Activated naive CD4-positive, alpha-beta T cell treated with anti-CD3 and anti-CD28 coated beads for 36 hours (primary cell): Measurements from ENCODE around the gene NECAP2. TPM values are rescaled to one million over a fixed set of nuclear protein-coding genes. Genes with fewer than 3 reads are reported as not detected.

Experiments
- CTCF ChIA-PET: fragments of 350-600 bp; sonication (Branson Sonifier 250); formaldehyde crosslinking; loops from one replicate; lab custom pipeline; 2021; ENCODE audit warnings: antibody characterized with exemption; lab: Charles Lee
- DNase-seq: peaks from one replicate; pipeline ENCODE4 v3.0.0-alpha.2; 2020
- H3K27ac Mint-ChIP-seq: one replicate; pipeline ENCODE4 v1.8.0; 2021; ENCODE audit warnings: mild to moderate bottlenecking, mixed read lengths
- H3K27me3 Mint-ChIP-seq: one replicate; pipeline ENCODE4 v1.8.0; 2021; ENCODE audit warnings: low read depth, mixed read lengths
- H3K36me3 Mint-ChIP-seq: one replicate; pipeline ENCODE4 v1.8.0; 2021; ENCODE audit warnings: low read depth, mixed read lengths
- H3K4me1 Mint-ChIP-seq: one replicate; pipeline ENCODE4 v1.8.0; 2021; ENCODE audit warnings: low read depth, mixed read lengths
- H3K4me3 Mint-ChIP-seq: one replicate; pipeline ENCODE4 v1.8.0; 2021; ENCODE audit warnings: mild to moderate bottlenecking, moderate library complexity, mixed read lengths
- H3K9me3 Mint-ChIP-seq: one replicate; pipeline ENCODE4 v1.8.0; 2021; ENCODE audit warnings: mixed read lengths
- intact Hi-C: fragments of 100-400 bp; cut with micrococcal nuclease; formaldehyde crosslinking; loops from one replicate; pipeline ENCODE4 v1.15.1; 2023
- total RNA-seq, 2 experiments: library from RNA; stranded (reverse); gene quantifications; one replicate each; pipeline ENCODE4 v1.2.3, GENCODE V29; 2021

NECAP2 gene
- 10 to 100 TPM; 53.3 to 53.4 TPM for total RNA-seq

GRCh38 chr1:16440470-16441281, at the start of gene NECAP2:
NECAP2 (plus strand) TSS chr1:16440724; CDS start chr1:16440762, 38 bp downstream.
- Mint-ChIP-seq H3K36me3 (peaks cover 6% of the 10 kb centered on the region), H3K9me3 (no peaks in the 10 kb centered on the region), H3K27ac (peak within 1 kb of the TSS; percentile 90), H3K27me3 (no peaks in the 10 kb centered on the region), H3K4me3 (peak within 1 kb of the TSS; percentile 86), H3K4me1 (peaks cover 36% of the 10 kb centered on the region)
- intact Hi-C loops, result loop anchor here (1.0 to 5.0 kb wide), 7 partner anchors 20 to 467 kb away; partner anchors contain the start of genes RNU1-1 and SZRD1
- CTCF ChIA-PET, result interaction anchor here (0.7 to 3.0 kb wide), 11 partner anchors 9 to 362 kb away, joined by 3 to 12 read pairs (median 5); partner anchors contain the start of gene FBXO42
- DNase-seq, result peak; percentile 97

DNA sequence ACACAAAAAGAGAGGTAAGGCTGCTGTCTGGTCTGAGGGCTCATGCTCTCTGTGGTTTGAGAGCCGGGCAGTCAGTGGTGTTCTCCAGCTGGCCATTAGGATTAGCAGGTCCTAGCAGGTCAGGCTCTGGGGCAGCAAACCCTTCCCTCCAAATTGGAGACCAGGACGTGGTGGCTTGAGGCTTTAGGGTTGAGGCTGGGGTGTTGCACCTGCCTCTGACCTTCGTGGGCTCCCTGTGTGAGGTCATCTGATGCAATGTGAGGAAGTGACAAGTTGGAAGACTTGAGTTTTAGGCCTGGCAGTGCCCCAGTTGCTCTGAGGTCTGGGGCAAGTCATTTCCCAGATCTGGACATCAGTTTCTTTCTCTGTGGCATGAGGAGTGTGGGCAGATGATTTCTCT, 49.1 kb upstream of the NECAP2 start:
- intact Hi-C loops, result no loop called here
- CTCF ChIA-PET, result interaction anchor here (0.6 kb wide), 1 partner anchor 26 kb away, joined by 4 read pairs; no protein-coding TSS in a partner anchor
- Mint-ChIP-seq H3K27me3 (no peaks in the 10 kb centered on the region), H3K4me1 (peaks cover 59% of the 10 kb centered on the region), H3K9me3 (no peaks in the 10 kb centered on the region), H3K27ac (peak overlapping the region; percentile 92), H3K4me3 (no peak overlapping the region), H3K36me3 (peaks cover 17% of the 10 kb centered on the region)
- peak; percentile 20 for DNase-seq

DNA sequence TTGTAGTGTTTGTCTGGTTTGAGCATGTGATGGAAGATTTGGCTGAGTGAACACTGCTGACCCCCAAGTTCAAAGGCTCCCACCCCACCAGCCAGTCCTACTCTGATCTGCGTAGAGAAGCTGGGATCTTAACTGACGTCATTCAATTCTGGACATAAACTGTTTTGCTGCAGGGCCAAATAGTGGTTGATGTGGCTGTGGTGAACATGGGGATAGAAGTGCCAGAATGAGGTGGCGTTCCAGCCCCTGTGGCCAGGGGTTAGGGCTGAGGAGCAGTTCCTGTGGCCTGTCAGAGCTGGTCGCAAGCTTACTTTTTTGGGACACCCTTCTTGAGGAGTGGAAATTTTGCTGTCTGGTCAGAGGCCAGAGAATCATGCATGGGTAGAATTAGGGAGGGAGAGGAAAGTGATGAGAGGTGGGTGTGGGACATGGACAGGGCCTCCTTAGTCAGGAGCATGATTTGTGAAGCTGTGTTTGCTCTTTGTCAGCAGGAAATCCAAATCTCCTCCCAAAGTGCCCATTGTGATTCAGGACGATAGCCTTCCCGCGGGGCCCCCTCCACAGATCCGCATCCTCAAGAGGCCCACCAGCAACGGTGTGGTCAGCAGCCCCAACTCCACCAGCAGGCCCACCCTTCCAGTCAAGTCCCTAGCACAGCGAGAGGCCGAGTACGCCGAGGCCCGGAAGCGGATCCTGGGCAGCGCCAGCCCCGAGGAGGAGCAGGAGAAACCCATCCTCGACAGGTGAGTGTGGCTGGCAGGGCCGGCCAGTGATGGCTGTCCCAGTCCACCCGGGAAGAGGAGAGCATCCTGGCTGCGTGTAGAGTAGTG, 47.6 kb upstream of the NECAP2 start:
- H3K4me1 Mint-ChIP-seq, result peaks cover 48% of the 10 kb centered on the region
- no peak for DNase-seq
- H3K27ac Mint-ChIP-seq, result peak overlapping the region; percentile 92
- H3K9me3 Mint-ChIP-seq, result no peaks in the 10 kb centered on the region
- no peaks in the 10 kb centered on the region for H3K27me3 Mint-ChIP-seq
- CTCF ChIA-PET, result no interaction called here
- H3K36me3 Mint-ChIP-seq, result peaks cover 22% of the 10 kb centered on the region
- no peak overlapping the region for H3K4me3 Mint-ChIP-seq
- intact Hi-C loops, result no loop called here

- Mint-ChIP-seq H3K27ac (peak overlapping the region; percentile 30), H3K36me3 (peaks cover 22% of the 10 kb centered on the region), H3K4me3 (no peak overlapping the region), H3K27me3 (no peaks in the 10 kb centered on the region), H3K4me1 (peaks cover 44% of the 10 kb centered on the region), H3K9me3 (no peaks in the 10 kb centered on the region)
- no peak for DNase-seq
- intact Hi-C loops, result no loop called here
- CTCF ChIA-PET, result no interaction called here
Observed at GRCh38 chr1:16393570-16394521, 46.7 kb upstream of the NECAP2 start.

DNA sequence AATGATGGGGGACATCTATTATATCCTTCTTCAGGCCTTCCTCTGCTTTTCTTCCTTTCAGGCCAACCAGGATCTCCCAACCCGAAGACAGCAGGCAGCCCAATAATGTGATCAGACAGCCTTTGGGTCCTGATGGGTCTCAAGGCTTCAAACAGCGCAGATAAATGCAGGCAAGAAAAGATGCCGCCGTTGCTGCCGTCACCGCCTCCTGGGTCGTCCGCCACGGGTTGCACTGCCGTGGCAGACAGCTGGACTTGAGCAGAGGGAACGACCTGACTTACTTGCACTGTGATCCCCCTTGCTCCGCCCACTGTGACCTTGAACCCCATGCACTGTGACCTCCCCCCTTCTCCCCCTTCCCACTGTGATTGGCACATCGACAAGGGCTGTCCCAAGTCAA, 45.5 kb upstream of the NECAP2 start:
- DNase-seq, result no peak
- no peak overlapping the region for H3K27ac Mint-ChIP-seq
- no peaks in the 10 kb centered on the region for H3K27me3 Mint-ChIP-seq
- peaks cover 23% of the 10 kb centered on the region for H3K36me3 Mint-ChIP-seq
- intact Hi-C loops, result no loop called here
- H3K4me3 Mint-ChIP-seq, result no peak overlapping the region
- H3K9me3 Mint-ChIP-seq, result no peaks in the 10 kb centered on the region
- CTCF ChIA-PET, result no interaction called here
- peaks cover 38% of the 10 kb centered on the region for H3K4me1 Mint-ChIP-seq

- H3K9me3 Mint-ChIP-seq, result no peaks in the 10 kb centered on the region
- CTCF ChIA-PET, result interaction anchor here (0.6 kb wide), 1 partner anchor 34 kb away, joined by 3 read pairs; no protein-coding TSS in a partner anchor
- H3K4me3 Mint-ChIP-seq, result no peak overlapping the region
- peak overlapping the region; percentile 75 for H3K27ac Mint-ChIP-seq
- intact Hi-C loops, result no loop called here
- H3K4me1 Mint-ChIP-seq, result peaks cover 22% of the 10 kb centered on the region
- DNase-seq, result no peak
- peaks cover 22% of the 10 kb centered on the region for H3K36me3 Mint-ChIP-seq
- H3K27me3 Mint-ChIP-seq, result no peaks in the 10 kb centered on the region
Observed at GRCh38 chr1:16396591-16396990, 43.9 kb upstream of the NECAP2 start.

GRCh38 chr1:16397120-16397519, 43.4 kb upstream of the NECAP2 start:
- H3K27me3 Mint-ChIP-seq, result no peaks in the 10 kb centered on the region
- H3K9me3 Mint-ChIP-seq, result no peaks in the 10 kb centered on the region
- H3K36me3 Mint-ChIP-seq, result peaks cover 22% of the 10 kb centered on the region
- CTCF ChIA-PET, result no interaction called here
- peak overlapping the region; percentile 75 for H3K27ac Mint-ChIP-seq
- no peak for DNase-seq
- H3K4me1 Mint-ChIP-seq, result peaks cover 16% of the 10 kb centered on the region
- no peak overlapping the region for H3K4me3 Mint-ChIP-seq
- intact Hi-C loops, result no loop called here

DNA sequence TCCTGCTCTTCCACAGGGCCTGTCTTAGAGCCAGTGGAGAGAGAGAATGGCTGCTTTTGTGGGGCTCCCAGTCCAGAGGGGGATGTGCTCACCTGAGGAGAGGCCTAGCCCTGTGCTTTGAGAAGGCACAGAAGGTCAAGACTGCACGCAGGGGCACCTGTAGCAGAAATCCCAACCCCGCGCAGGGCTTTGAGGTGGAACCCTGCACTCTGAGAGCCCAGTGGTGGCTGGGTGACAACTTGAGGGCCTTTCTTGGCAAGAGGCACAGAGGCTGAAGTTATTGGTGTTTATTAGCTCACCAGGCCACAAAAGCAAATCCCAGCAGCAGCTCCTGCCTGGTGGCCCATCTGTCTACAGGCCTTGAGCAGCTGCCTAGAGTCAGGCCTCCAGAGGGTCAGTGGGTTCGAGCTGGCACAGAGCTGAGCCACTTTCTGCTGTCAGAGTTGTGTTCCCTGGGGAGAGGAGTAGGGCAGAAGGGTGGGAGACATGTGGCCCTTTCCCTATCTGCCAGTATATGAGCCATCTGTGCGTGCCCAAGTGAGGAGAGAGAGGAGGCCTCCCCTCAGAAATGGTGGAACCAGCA, 42.1 kb upstream of the NECAP2 start:
- H3K27ac Mint-ChIP-seq, result peak overlapping the region; percentile 58
- H3K27me3 Mint-ChIP-seq, result no peaks in the 10 kb centered on the region
- no peak for DNase-seq
- intact Hi-C loops, result no loop called here
- H3K9me3 Mint-ChIP-seq, result no peaks in the 10 kb centered on the region
- H3K4me1 Mint-ChIP-seq, result peaks cover 8% of the 10 kb centered on the region
- CTCF ChIA-PET, result no interaction called here
- H3K36me3 Mint-ChIP-seq, result peaks cover 19% of the 10 kb centered on the region
- H3K4me3 Mint-ChIP-seq, result no peak overlapping the region

GRCh38 chr1:16402742-16403141, 37.8 kb upstream of the NECAP2 start:
- no peaks in the 10 kb centered on the region for H3K4me1 Mint-ChIP-seq
- no peak overlapping the region for H3K27ac Mint-ChIP-seq
- H3K9me3 Mint-ChIP-seq, result no peaks in the 10 kb centered on the region
- no peak for DNase-seq
- H3K36me3 Mint-ChIP-seq, result peaks cover 2% of the 10 kb centered on the region
- intact Hi-C loops, result no loop called here
- H3K27me3 Mint-ChIP-seq, result no peaks in the 10 kb centered on the region
- no peak overlapping the region for H3K4me3 Mint-ChIP-seq
- CTCF ChIA-PET, result no interaction called here

DNA sequence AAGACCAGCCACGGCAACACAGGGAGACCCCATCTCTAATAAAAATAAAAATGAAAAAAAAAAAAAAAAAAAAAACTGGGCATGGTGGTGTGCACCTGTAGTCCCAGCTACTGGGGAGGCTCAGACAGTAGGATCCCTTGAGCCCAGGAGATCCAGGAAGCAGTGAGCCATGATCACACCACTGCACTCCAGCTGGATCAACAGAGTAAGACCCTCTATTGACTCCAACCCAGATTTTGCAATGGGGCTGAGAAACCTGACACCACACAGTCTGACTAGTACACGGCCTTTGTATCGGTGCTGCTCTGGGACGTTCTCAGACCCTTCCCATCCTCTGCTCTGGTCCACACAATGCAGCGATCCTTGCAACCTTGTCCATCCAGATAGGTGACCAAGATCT, 35.1 kb upstream of the NECAP2 start:
- CTCF ChIA-PET, result no interaction called here
- Mint-ChIP-seq H3K27me3 (no peaks in the 10 kb centered on the region), H3K4me1 (no peaks in the 10 kb centered on the region), H3K36me3 (no peaks in the 10 kb centered on the region), H3K4me3 (no peak overlapping the region), H3K27ac (no peak overlapping the region), H3K9me3 (no peaks in the 10 kb centered on the region)
- DNase-seq, result no peak
- intact Hi-C loops, result no loop called here

DNA sequence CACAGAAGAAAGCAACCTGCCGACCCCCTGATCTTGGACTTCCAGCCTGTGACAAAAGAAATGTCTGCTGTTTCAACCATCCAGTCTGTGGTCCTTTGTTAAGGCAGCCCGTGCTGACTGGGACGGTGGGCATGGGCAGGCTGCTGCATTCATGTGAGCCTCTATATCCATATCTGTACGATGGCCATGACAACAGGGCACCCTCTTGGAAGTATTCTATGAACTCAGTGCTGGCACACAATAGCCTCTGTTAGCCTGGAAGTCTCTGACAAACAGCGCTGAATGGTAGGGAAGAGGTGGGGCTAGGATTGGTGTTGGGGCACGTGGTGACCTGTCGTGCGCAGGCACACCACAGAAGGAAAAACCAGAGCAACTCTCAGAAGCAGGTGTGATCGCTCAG, 33.7 kb upstream of the NECAP2 start:
- CTCF ChIA-PET, result no interaction called here
- no peaks in the 10 kb centered on the region for H3K4me1 Mint-ChIP-seq
- no peaks in the 10 kb centered on the region for H3K36me3 Mint-ChIP-seq
- intact Hi-C loops, result no loop called here
- H3K9me3 Mint-ChIP-seq, result no peaks in the 10 kb centered on the region
- H3K27ac Mint-ChIP-seq, result no peak overlapping the region
- DNase-seq, result no peak
- no peak overlapping the region for H3K4me3 Mint-ChIP-seq
- H3K27me3 Mint-ChIP-seq, result no peaks in the 10 kb centered on the region
